Measurements from ENCODE around the gene ARHGAP15. TPM values are rescaled to one million over a fixed set of nuclear protein-coding genes. Genes with fewer than 3 reads are reported as not detected.
A peak's percentile ranks its signal among the peaks of the same experiment; 100 is the strongest.

The ARHGAP15 gene
- total and polyA plus RNA-seq, 7 experiments from 2014 or later: 164 to 311 (median 201) TPM

DNA sequence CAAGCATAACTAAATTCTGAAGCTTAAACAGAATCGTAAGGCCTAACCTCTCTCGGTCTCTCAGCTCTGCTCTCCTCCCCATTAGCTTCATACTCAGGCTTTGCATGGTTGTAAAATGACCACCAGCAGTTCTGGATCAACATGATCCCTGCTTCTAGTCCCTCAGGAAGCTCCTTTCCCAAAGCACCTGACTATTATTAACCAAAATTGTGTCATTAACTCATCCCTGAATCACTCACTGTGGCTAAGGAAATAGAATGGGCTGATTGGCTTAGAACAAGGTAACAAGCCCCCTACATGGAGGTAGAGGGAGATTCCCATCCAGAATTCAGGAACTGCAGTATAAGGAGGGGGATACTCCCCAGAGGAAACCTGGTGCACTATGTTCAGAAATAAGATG, 448.3 kb downstream of the ARHGAP15 start:
- Histone ChIP-seq H3K4me1 (ENCODE audit: control insufficient read depth in 2 of 2, insufficient read depth in 2 of 2, low read length in 2 of 2) (no peaks in the 10 kb centered on the region), H3K27ac (ENCODE audit: low read depth, low read length) (no peak overlapping the region), H3K9me3 (ENCODE audit: control insufficient read depth in 2 of 3, low read length in 3 of 3) (no peaks in the 10 kb centered on the region), H3K27me3 (ENCODE audit: control insufficient read depth in 2 of 2, insufficient read depth in 2 of 2, low read length in 2 of 2) (no peaks in the 10 kb centered on the region), H3K4me3 (ENCODE audit: low read length) (no peak overlapping the region), H3K36me3 (ENCODE audit: control insufficient read depth in 2 of 3, insufficient read depth in 3 of 3, low read length in 3 of 3) (peaks cover 0 to 9% (median 0%) of the 10 kb centered on the region in 3 experiments)
- H3K4me3 Mint-ChIP-seq: no peak overlapping the region
- H3K27ac Mint-ChIP-seq: peak overlapping the region in 1 of 9 donors; percentile 2
- intact Hi-C loops (cut with micrococcal nuclease): no loop called here
- ChIA-PET POLR2A (no interaction called here), CTCF (no interaction called here)
- H3K9me3 Mint-ChIP-seq: peaks cover 0 to 9% (median 0%) of the 10 kb centered on the region in 11 donors
- no peak for ATAC-seq
- peaks cover 13 to 25% (median 17%) of the 10 kb centered on the region in 7 donors for H3K4me1 Mint-ChIP-seq
- H3K27me3 Mint-ChIP-seq: no peaks in the 10 kb centered on the region
- DNase-seq: no peak
- peaks cover 13 to 78% (median 30%) of the 10 kb centered on the region in 5 donors for H3K36me3 Mint-ChIP-seq

DNA sequence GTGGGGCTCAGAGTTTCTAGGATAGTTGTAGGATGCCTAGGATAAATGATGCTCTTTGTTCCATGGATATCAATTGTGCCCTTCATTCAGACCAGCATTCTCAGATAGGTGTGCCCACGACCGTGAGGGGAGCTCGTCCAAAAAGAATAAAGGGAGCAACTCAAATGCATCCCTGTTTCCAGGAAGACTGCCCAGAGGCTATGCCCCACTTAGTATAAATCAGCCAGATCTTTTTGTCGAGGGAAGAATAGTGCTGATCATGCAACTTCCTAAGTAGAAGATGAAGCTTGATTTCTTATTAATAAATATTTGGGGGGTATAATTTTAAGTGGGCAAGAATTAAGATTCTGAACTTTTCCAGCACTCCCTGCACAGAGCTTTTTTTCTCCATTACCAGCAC, 450.2 kb downstream of the ARHGAP15 start:
- Histone ChIP-seq H3K9me3 (ENCODE audit: control insufficient read depth in 2 of 3, low read length in 3 of 3) (no peaks in the 10 kb centered on the region), H3K36me3 (ENCODE audit: control insufficient read depth in 2 of 3, insufficient read depth in 3 of 3, low read length in 3 of 3) (peaks cover 0 to 15% (median 0%) of the 10 kb centered on the region in 3 experiments), H3K27ac (ENCODE audit: low read depth, low read length) (no peak overlapping the region), H3K4me1 (ENCODE audit: control insufficient read depth in 2 of 2, insufficient read depth in 2 of 2, low read length in 2 of 2) (no peaks in the 10 kb centered on the region), H3K4me3 (ENCODE audit: low read length) (no peak overlapping the region), H3K27me3 (ENCODE audit: control insufficient read depth in 2 of 2, insufficient read depth in 2 of 2, low read length in 2 of 2) (no peaks in the 10 kb centered on the region)
- CTCF ChIA-PET: no interaction called here
- peaks cover 0 to 20% (median 5%) of the 10 kb centered on the region in 11 donors for H3K9me3 Mint-ChIP-seq
- no peaks in the 10 kb centered on the region for H3K27me3 Mint-ChIP-seq
- POLR2A ChIA-PET: interaction anchor here (0.8 kb wide), 1 partner anchor 12 kb away, joined by 3 read pairs; no protein-coding TSS in a partner anchor
- H3K27ac Mint-ChIP-seq: peak overlapping the region in 1 of 9 donors; percentile 51
- peaks cover 13 to 86% (median 46%) of the 10 kb centered on the region in 5 donors for H3K36me3 Mint-ChIP-seq
- DNase-seq (no peak), ATAC-seq (no peak)
- intact Hi-C loops (cut with micrococcal nuclease): no loop called here
- H3K4me1 Mint-ChIP-seq: peaks cover 13 to 30% (median 23%) of the 10 kb centered on the region in 7 donors
- no peak overlapping the region for H3K4me3 Mint-ChIP-seq

DNA sequence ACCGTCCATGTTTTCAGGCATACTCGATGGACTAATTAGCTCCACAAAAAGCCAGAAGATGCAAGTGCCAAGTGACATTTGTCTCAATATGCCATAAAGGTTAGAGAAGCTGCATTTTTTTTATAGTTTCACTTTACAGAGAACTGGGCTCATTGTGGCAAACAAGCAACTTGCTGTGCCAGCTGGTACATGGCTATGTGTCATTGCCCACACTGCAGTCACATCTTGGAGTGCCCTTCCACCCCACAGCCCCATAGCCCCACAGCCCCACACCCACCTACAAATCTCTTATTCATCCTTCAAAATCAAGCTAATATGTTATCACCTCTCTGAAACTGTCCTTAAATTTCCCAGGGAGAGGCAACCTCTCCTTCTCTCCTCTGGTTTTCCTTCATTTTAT, 451.9 kb downstream of the ARHGAP15 start:
- Mint-ChIP-seq H3K9me3 (peaks cover 0 to 30% (median 5%) of the 10 kb centered on the region in 11 donors), H3K4me3 (no peak overlapping the region), H3K36me3 (peaks cover 16 to 81% (median 57%) of the 10 kb centered on the region in 5 donors), H3K4me1 (peaks cover 13 to 23% (median 19%) of the 10 kb centered on the region in 7 donors), H3K27ac (peak overlapping the region in 1 of 9 donors; percentile 72), H3K27me3 (no peaks in the 10 kb centered on the region)
- ChIA-PET POLR2A (interaction anchor here (0.6 kb wide), 1 partner anchor 127 kb away, joined by 3 read pairs; no protein-coding TSS in a partner anchor), CTCF (no interaction called here)
- Histone ChIP-seq H3K27ac (ENCODE audit: low read depth, low read length) (no peak overlapping the region), H3K36me3 (ENCODE audit: control insufficient read depth in 2 of 3, insufficient read depth in 3 of 3, low read length in 3 of 3) (peaks cover 0 to 19% (median 0%) of the 10 kb centered on the region in 3 experiments), H3K4me1 (ENCODE audit: control insufficient read depth in 2 of 2, insufficient read depth in 2 of 2, low read length in 2 of 2) (no peaks in the 10 kb centered on the region), H3K9me3 (ENCODE audit: control insufficient read depth in 2 of 3, low read length in 3 of 3) (no peaks in the 10 kb centered on the region), H3K27me3 (ENCODE audit: control insufficient read depth in 2 of 2, insufficient read depth in 2 of 2, low read length in 2 of 2) (no peaks in the 10 kb centered on the region), H3K4me3 (ENCODE audit: low read length) (no peak overlapping the region)
- intact Hi-C loops (cut with micrococcal nuclease): no loop called here
- DNase-seq (no peak), ATAC-seq (peak; percentile 46)

DNA sequence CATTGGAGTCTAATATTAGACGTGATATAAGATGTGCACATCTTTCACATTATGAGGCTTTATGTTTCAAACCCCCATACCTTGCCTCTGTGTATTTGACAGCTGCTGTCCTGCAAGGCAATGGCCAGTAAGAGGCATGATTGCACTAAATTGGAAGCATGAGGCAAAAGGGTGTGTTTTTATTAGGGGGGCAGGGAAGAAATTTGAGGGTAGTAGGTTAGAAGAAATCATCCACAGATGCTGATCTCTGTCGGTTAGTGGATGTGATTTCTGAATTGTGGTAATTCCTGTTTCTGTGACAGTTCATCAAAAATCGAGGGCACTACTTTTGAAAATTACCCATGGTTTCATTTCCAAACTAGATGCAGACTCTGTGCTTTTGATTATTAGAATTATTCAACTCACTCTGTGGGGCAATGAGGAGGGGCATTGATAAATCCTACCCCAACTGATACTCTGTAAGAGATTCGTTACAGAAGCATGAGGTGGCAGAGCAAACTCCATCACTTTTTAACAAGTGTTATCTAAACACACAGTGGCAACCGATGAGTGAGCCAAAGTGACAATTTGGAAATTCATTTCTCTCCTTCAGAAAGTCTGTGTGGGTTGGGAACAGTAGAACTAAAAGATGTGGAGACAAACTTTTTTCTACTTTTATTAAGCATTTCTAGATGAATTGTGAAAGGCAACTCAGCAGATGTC, 453.0 kb downstream of the ARHGAP15 start:
- Mint-ChIP-seq H3K27ac (no peak overlapping the region), H3K9me3 (peaks cover 0 to 38% (median 5%) of the 10 kb centered on the region in 11 donors), H3K4me1 (peaks cover 16 to 29% (median 25%) of the 10 kb centered on the region in 7 donors), H3K36me3 (peaks cover 20 to 79% (median 67%) of the 10 kb centered on the region in 5 donors), H3K4me3 (no peak overlapping the region), H3K27me3 (no peaks in the 10 kb centered on the region)
- CTCF ChIA-PET: no interaction called here
- ATAC-seq (no peak), DNase-seq (no peak)
- POLR2A ChIA-PET: interaction anchor here (0.6 kb wide), 1 partner anchor 19 kb away, joined by 3 read pairs; no protein-coding TSS in a partner anchor
- intact Hi-C loops (cut with micrococcal nuclease): no loop called here
- Histone ChIP-seq H3K9me3 (ENCODE audit: control insufficient read depth in 2 of 3, low read length in 3 of 3) (no peaks in the 10 kb centered on the region), H3K27me3 (ENCODE audit: control insufficient read depth in 2 of 2, insufficient read depth in 2 of 2, low read length in 2 of 2) (no peaks in the 10 kb centered on the region), H3K36me3 (ENCODE audit: control insufficient read depth in 2 of 3, insufficient read depth in 3 of 3, low read length in 3 of 3) (peaks cover 0 to 19% (median 4%) of the 10 kb centered on the region in 3 experiments), H3K27ac (ENCODE audit: low read depth, low read length) (no peak overlapping the region), H3K4me3 (ENCODE audit: low read length) (no peak overlapping the region), H3K4me1 (ENCODE audit: control insufficient read depth in 2 of 2, insufficient read depth in 2 of 2, low read length in 2 of 2) (no peaks in the 10 kb centered on the region)

DNA sequence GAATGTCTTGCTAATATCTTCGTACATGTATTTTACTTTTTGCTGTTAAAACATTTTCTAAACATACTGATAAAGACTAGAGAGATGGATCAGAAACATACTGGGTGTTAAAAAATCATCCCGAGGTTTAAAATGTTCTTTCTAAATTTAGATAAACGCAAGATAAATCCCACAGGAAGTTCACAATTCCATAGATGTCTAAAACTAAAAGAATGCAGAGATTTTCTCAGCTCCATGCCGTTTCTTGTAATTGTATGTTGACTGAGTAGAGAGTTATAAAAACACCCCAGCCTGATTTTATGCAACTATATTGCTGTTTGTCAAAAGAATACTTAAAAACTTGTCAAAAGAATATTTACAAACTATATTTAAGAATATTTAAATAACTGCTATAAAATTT, 455.7 kb downstream of the ARHGAP15 start:
- Mint-ChIP-seq H3K4me1 (peaks cover 14 to 41% (median 36%) of the 10 kb centered on the region in 7 donors), H3K36me3 (peaks cover 29 to 84% (median 79%) of the 10 kb centered on the region in 5 donors)
- DNase-seq: no peak

DNA sequence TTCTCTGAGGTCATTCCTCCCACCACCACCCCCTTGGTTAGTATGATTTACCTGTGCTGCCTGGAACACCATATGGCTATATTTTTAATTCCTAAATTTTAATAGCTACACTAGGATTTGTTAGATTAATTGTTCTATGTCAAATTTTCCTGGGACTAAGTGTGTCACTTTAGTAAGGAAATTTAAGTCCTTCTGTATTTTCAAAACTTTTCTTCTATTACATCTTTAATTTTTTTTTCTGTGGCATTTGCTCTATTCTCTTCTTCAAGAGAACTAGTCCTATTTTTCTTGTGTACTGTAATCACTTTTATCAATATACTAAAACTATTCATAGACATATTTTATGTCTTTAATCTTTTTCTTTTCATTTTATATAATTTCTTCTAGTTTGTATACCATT, 456.9 kb downstream of the ARHGAP15 start:
- no peak for DNase-seq
- H3K4me1 ChIP-seq (ENCODE audit: control insufficient read depth in 2 of 2, insufficient read depth in 2 of 2, low read length in 2 of 2): no peaks in the 10 kb centered on the region

More for the DNA sequence above, 455.7 kb downstream of the ARHGAP15 start:
- Histone ChIP-seq H3K4me1 (ENCODE audit: control insufficient read depth in 2 of 2, insufficient read depth in 2 of 2, low read length in 2 of 2) (no peaks in the 10 kb centered on the region), H3K4me3 (ENCODE audit: low read length) (no peak overlapping the region), H3K36me3 (ENCODE audit: control insufficient read depth in 2 of 3, insufficient read depth in 3 of 3, low read length in 3 of 3) (peaks cover 0 to 19% (median 4%) of the 10 kb centered on the region in 3 experiments), H3K27me3 (ENCODE audit: control insufficient read depth in 2 of 2, insufficient read depth in 2 of 2, low read length in 2 of 2) (no peaks in the 10 kb centered on the region), H3K9me3 (ENCODE audit: control insufficient read depth in 2 of 3, low read length in 3 of 3) (no peaks in the 10 kb centered on the region), H3K27ac (ENCODE audit: low read depth, low read length) (no peak overlapping the region)
- Mint-ChIP-seq H3K9me3 (peaks cover 0 to 38% (median 5%) of the 10 kb centered on the region in 11 donors), H3K4me3 (no peak overlapping the region), H3K27me3 (no peaks in the 10 kb centered on the region), H3K27ac (no peak overlapping the region)
- POLR2A ChIA-PET: no interaction called here
- ATAC-seq: no peak
- CTCF ChIA-PET: no interaction called here
- intact Hi-C loops (cut with micrococcal nuclease): no loop called here

More for the DNA sequence above, 456.9 kb downstream of the ARHGAP15 start:
- Histone ChIP-seq H3K4me3 (ENCODE audit: low read length) (no peak overlapping the region), H3K27me3 (ENCODE audit: control insufficient read depth in 2 of 2, insufficient read depth in 2 of 2, low read length in 2 of 2) (no peaks in the 10 kb centered on the region), H3K27ac (ENCODE audit: low read depth, low read length) (no peak overlapping the region), H3K36me3 (ENCODE audit: control insufficient read depth in 2 of 3, insufficient read depth in 3 of 3, low read length in 3 of 3) (peaks cover 0 to 15% (median 4%) of the 10 kb centered on the region in 3 experiments), H3K9me3 (ENCODE audit: control insufficient read depth in 2 of 3, low read length in 3 of 3) (no peaks in the 10 kb centered on the region)
- intact Hi-C loops (cut with micrococcal nuclease): no loop called here
- no peak overlapping the region for H3K27ac Mint-ChIP-seq
- no peak overlapping the region for H3K4me3 Mint-ChIP-seq
- CTCF ChIA-PET: no interaction called here
- peaks cover 9 to 41% (median 33%) of the 10 kb centered on the region in 7 donors for H3K4me1 Mint-ChIP-seq
- peaks cover 29 to 83% (median 79%) of the 10 kb centered on the region in 5 donors for H3K36me3 Mint-ChIP-seq
- POLR2A ChIA-PET: interaction anchor here (0.9 kb wide), 1 partner anchor 10 kb away, joined by 3 read pairs; no protein-coding TSS in a partner anchor
- no peak for ATAC-seq
- H3K9me3 Mint-ChIP-seq: peaks cover 0 to 38% (median 5%) of the 10 kb centered on the region in 11 donors
- no peaks in the 10 kb centered on the region for H3K27me3 Mint-ChIP-seq

All from naive thymus-derived CD4-positive, alpha-beta T cell (primary cell).